HG03460 (cell line): ENCODE results near the gene BTNL8.
"Not testable (repeated sequence)": the region's sequence is repeated elsewhere in the genome, so short reads cannot be mapped to it uniquely, and the experiment has no call there.

ENCODE experiments used
- ATAC-seq: cut with Tn5 transposase; IDR thresholded peaks from one replicate; pipeline ENCODE4 v1.9.1; 2021; ENCODE audit not compliant: unreplicated experiment

Gene BTNL8

DNA sequence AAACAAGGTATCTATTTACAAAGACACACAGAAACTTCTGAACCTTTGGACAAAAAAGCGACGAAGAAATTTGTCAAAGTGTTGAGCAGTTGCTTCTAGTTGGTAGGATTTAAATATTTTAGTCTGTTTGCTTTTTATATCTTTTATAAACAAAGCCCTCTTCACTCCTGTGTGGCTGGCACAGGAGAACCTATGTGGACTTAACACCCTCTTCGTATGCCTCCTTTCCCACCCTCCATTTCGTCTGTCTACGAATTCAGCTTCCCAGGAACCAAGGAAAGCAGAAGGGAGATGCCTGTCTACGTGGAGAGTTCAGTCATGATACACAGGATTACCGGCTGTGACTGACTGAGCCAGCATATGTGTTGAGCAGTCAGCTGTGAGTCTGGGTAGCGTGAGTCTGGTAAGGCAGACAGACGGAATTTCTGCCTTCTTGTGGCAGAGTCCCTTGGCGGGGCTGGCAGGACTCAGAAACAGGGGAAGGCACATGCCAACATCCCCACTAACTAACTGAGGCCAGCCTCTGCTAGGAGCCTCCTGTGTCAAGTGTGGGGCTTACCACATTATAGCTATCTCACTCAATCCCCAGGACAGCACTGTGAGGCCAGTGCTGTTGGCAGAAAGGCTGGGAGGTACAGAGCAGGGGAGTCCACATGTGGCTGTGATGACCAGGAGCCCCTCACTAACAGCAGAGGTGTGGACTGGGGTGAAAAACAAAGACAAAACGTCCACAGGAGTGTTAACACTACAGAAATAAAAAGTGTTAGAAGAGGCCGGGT is 24.0 kb upstream of the BTNL8 start:
- no peak for ATAC-seq

DNA sequence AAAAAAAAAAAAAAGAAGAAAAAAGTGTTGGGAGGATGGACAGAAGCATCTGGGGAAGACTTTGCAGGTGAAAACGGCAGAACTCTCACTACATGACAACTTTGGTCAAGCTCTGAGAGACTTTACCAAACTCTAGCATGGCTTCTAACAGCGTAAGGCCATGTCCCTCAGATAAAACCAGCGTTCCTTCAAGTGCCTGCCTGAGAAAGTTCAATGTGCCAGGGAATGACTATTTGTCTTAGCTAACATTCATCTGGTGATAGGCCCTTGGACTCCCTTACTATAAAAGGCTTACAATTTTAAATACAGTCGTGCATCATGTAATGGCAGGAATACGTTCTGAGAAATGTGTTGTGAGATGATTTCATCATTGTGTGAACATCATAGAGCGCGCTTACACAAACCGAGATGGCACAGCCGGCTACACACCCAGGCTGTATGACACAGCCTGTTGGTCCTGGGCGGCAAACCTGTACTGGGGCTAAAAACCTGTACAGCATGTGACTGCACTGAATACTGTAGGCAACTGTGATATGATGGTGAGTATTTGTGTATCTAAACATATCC is 23.0 kb upstream of the BTNL8 start:
- ATAC-seq = no peak

DNA sequence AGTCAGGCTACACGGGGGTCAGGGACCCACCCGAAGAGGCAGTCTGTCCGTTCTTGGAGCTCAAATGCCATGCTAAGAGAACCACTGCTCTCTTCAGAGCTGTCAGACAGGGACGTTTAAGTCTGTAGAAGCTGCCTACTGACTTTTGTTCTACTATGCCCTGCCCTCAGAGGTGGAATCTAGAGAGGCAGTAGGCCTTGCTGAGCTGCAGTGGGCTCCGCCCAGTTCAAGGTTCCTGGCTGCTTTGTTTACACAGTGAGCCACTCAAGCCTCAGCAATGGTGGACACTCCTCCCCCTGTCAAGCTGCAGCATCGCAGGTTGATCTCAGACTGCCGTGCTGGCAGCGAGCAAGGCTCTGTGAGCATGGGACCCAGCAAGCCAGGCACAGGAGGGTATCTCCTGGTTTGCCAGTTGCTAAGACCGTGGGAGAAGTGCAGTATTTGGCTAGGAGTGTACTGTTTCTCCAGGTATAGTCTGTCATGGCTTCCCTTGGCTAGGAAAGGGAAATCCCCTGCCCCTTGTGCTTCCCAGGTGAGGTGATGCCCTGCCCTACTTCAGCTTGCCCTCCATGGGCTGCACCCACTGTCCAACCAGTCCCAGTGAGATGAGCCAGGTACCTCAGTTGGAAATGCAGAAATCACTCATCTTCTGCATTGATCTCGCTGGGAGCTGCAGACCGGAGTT is 13.0 kb upstream of the BTNL8 start:
- not testable (repeated sequence) for ATAC-seq

DNA sequence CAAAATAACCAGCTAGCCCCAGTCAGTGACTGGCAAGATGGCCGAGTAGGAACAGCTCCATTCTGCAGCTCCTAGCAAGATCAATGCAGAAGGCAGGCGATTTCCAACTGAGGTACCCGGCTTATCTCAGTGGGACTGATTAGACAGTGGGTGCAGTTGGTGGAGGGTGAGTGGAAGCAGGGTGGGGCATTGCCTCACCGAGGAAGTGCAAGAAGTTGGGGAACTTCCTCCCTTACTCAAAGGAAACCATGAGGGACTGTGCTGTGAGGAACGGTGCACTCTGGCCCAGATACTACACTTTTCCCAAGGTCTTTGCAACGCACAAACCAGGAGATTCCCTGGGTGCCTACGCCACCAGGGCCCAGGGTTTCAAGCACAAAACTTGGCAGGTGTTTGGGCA is 9.6 kb upstream of the BTNL8 start:
- no peak for ATAC-seq

DNA sequence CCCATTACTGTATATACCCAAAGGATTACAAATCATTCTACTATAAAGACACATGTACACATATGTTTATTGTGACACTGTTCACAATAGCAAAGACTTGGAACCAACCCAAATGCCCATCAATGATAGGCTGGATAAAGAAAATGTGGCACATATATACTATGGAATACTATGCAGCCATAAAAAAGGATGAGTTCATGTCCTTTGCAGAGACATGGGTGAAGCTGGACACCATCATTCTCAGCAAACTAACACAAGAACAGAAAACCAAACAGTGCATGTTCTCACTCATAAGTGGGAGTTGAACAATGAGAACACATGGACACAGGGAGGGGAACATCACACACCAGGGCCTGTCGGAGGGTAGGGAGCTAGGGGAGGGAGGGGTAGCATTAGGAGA is 3.6 kb upstream of the BTNL8 start:
- ATAC-seq = not testable (repeated sequence)

DNA sequence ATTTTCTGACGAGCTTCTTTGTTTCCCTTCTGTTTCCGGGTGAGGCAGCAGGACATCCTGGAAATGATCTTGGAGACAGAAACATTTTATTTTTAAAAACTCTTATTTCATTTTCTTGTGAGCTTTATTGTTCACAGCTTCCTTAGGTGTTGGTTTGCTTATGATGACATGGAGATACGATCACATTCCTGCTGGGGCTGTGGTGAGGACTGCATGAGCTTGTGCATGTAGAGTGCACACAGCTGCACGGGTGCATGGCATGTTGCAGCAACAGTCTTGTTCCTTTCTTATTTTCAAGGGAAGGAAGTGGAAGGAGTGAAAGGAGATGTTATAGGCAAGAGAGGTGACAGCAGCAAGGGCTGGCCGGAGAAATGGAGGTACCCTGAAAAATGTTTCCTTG is 1.2 kb downstream of the BTNL8 start:
- no peak for ATAC-seq

DNA sequence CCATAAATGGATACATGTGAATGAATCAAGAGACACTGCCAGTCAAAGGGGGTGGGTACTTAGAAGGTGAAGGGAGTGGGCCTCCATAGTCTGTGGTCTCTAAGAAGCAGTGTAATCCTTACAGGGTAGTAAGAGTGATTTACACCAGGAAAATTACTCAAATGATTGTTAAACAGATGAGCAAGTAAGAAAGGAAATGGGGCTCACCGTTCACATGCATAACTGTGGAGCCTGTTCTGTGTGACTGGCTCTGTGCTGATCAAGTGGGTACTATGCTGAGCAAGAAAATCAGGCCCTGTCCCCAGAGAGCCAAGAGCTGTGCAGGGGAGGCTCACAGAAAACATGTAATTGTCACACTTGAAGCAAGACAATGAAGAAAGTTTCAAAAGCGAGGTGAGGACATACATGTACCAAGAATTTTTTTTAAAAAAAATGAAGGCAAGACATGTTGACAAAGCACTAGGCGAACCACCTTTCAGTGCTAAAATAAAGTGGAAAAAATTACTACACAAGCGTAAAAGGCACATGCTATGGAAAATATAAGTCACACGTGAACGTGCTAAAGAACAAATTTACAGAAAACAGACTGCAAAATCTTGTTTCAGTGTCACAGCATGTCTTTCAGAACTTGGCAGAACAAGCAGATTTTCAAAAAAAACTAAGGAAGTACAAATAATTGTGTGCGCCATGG is 2.5 kb downstream of the BTNL8 start:
- no peak for ATAC-seq

DNA sequence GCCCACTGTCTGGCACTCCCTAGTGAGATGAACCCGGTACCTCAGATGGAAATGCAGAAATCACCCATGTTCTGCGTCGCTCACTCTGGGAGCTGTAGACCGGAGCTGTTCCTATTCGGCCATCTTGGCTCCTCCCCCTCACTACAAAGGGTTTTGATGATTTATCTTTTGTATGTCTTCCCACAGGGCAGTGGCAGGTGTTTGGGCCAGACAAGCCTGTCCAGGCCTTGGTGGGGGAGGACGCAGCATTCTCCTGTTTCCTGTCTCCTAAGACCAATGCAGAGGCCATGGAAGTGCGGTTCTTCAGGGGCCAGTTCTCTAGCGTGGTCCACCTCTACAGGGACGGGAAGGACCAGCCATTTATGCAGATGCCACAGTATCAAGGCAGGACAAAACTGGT is 9.4 kb downstream of the BTNL8 start:
- no peak for ATAC-seq

DNA sequence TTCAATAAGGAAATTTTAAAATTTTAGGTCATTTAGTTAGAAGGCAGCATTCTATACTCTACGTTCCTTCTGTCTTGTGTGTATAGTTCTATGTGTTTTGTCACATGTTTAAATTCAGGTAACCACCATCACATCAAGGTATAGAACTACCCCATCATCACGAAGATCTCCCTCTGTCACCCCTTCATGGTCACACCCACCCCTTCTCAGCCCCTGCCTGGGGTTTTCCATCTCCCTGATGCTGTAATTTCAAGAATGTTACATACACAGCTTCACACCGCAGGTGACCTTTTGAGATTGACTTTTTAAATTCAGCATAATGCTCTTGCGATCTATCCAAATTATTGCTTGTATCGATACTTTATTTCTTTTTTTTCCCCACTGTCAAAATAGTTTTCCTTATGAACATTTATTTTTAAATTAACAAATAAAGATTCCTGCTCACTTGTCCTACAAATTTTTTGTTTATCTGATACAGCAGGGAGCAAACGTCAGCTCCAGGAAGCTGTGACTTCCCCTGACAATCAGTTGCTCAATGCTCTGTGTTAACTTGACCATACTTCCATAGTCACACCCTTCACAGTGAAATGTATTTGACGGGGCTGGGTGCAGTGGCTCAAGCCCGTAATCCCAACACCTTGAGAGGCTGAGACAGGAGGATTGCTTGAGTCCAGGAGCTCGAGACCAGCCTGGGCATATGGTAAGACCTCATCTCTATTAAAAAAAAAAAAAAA is 10.2 kb downstream of the BTNL8 start:
- ATAC-seq = no peak

DNA sequence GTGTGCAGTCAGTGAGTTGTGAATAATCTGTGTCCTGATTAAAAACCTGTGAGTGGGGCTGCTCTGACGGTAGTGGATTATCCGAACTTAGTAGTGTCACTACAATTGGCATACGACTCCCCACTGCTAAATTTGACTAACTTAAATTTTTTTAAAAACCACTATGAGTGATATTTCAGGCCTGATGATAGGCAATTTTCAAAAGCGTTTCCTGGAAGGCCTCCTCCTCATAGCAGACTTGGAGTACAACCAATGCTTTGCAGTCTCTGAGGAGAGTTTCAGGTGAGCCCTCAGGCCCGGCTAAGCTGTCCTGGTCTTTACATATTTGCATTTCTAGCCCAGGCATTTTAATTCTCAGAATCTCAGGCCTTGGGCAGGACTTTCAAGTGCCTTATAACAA is 10.8 kb downstream of the BTNL8 start:
- ATAC-seq = no peak

DNA sequence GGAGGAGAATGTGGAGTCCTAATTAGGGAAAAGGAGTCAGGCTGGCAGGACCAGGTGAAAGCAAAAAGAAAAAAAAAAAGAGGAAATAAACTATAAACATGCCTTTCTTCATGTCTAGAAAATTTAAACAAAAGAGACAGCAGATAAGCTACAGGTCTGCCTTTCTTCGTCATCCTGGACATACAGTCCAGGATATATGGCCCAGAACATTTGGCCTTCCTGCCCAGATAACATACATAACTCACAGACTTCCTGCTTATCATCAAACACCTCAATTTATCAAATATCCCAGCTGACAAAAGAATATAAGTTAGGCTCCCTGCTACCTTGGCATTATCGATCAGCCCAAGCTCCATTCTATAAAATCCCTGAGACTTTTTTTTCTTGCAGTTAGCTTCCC is 11.2 kb downstream of the BTNL8 start:
- no peak for ATAC-seq

DNA sequence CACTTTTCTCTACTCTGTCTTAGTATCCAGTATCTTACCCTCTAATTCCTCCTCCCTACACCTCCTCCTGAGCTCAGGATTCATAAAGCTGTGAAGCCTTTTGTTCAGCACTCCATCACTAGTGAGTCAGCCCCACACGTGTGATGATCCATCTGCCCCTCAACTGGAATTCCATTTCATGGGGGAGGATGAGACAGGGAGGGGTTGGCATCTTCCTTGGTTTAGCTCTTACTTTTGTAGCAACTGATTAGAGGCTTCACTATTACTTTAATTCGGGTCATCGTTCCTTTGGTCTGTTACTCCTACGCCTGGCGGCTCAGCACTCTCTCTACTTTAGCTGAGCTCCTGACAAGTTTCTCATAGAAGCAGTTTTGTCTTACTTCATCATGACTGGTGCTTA is 11.8 kb downstream of the BTNL8 start:
- ATAC-seq = no peak

DNA sequence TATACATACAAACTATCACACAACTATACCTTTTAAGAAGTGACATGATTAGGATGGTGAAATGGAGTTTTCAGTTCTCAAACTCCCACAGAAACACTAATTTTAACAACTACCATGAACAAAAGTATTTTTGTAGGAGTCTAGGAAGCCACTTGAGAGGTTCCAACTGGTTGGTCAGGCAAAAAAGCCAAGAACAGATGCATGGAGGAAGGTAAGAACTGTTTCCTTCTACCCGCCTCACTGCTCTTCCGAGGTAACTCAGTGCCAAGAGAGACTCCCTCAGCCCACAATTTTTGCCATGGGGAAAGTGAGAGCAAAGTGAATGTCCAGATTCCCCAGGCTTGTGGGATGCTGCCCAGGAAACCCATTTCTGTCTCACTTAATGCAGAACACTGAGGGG is 15.7 kb downstream of the BTNL8 start:
- ATAC-seq = no peak

DNA sequence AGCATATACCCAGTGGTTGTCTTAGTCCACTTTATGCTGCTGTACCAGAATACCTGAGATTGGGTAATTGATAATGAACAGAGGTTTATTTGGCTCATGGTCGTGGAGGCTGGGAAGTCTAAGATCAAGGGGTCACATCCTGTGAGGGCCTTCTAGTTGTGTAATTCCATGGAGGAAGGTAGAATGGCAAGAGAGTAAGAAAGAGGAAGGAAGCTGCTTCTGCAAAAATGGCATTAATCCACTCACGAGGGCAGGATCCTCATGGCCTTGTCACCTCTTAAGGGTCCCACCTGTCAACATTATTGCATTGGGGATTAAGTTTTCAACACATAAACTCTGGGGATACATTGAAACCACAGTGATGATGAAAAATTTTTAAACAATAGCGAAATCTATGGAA is 17.0 kb downstream of the BTNL8 start:
- no peak for ATAC-seq

DNA sequence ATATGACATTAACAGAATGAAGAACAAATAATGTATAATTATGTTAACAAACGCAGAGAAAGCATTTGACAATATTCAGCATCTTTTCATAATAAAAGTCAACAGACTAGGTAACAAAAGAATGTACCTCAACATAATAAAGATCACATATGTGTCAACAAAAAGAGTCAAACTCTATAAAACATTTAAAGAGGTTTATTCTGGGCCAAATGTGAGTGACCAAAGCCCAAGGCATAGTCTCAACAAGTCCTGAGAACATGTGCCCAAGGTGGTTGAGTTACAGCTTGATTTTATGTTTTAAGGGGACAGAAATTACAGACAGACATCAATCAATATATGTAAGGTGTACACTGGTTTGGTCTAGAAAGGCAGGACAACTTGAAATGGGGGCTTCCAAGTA is 19.4 kb downstream of the BTNL8 start:
- no peak for ATAC-seq

DNA sequence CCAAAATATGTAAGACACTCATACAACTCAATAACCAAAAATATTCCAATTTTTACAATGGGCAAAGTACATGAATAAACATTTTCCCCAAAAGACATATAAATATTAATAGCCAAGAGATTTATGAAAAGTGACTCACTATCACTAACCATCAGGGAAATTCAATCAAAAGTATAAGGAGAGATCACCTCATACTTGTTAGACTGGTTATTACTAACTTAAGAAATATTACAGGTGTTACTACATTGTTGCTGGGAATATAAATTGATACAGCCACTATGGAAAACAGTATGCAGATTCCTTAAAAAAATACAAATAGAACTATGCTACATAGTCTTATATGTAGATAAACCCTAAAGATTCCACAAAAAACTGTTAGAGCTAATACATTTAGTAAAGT is 21.8 kb downstream of the BTNL8 start:
- ATAC-seq = no peak

DNA sequence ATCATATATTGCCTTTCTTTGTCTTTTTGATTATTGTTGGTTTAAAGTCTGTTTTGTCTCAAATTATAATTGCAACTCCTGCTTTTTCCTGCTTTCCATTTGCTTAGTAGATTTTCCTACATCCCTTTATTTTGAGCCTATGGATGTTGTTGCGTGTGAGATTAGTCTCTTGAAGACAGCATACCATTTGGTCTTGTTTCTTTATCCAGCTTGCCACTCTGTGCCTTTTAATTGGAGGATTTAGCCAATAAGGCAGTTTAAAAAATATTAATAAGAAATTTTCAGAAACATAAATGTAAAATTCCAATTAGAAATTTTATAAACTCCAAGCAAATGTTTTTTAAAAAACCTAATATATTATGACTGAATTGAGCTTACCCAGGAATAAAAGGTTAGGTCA is 24.0 kb downstream of the BTNL8 start:
- ATAC-seq = no peak

DNA sequence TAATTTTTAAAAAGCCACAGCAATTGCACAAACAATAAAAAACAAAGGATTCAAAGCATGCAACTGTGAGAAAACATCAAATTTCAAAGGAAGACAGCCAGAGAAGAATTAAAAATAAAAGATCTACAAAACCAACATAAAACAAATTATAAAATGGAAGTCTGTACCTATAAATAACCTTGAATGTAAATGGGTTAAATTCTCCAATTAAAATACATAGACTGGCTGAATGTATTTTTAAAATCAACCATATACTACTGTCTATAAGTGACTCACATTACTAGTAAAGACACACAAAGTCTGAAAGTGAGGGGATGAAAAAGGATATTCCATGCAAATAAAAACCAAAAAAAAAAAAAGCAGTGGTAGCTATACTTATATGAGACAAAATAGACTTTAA is 33.7 kb downstream of the BTNL8 start:
- ATAC-seq = no peak

DNA sequence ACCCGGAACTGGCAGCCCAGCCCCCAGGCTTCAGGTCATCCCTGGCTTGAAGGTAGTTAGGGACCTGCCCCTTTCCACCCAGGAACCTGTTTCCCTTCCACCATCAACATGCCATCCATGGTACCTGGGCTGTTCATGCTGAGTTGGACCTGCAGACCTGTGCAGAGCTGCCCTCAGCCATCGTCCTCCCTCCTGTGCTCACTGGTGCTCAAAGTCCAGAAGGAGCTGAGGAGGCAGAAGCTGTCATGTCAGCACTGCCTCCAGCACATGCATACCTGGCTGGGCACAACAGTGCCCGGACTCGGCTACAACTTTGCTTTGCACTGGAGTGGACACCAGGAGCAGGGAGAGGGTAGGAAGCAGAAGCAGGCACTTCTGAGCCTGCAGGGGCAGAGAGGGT is 36.2 kb downstream of the BTNL8 start:
- ATAC-seq = no peak

DNA sequence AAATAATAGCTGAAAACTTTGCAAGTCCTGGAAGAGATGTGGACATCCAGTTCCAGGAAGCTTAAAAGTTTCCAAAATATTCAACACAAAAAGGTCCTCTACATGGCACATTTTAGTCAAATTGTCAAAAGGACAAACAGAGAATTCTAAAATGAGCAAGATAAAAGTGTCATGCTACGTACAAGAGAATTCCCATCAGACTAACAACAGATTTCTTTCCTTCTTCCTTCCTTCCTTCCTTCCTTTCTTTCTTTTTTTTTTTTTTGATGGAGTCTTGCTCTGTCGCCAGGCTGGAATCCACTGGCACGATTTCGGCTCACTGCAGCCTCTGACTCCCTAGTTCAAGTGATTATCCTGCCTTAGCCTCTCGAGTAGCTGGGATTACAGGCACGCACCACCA is 39.3 kb downstream of the BTNL8 start:
- ATAC-seq = no peak

DNA sequence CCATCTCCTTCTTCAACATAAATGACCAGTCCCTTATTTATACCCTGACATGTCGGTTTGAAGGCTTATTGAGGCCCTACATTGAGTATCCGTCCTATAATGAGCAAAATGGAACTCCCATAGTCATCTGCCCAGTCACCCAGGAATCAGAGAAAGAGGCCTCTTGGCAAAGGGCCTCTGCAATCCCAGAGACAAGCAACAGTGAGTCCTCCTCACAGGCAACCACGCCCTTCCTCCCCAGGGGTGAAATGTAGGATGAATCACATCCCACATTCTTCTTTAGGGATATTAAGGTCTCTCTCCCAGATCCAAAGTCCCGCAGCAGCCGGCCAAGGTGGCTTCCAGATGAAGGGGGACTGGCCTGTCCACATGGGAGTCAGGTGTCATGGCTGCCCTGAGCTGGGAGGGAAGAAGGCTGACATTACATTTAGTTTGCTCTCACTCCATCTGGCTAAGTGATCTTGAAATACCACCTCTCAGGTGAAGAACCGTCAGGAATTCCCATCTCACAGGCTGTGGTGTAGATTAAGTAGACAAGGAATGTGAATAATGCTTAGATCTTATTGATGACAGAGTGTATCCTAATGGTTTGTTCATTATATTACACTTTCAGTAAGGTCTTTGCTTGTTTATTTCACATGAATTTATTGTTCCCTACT is 51.5 kb downstream of the BTNL8 start:
- ATAC-seq = no peak
